Endothelial cell of umbilical vein (primary cell): ENCODE data around the gene OTULINL.

ENCODE experiments used
- EZH2 ChIP-seq: IDR thresholded peaks from 2 replicates; pipeline ENCODE4 v1.6.1; 2012; ENCODE audit warnings: borderline replicate concordance, low read depth, mild to moderate bottlenecking, moderate library complexity, low read length, inconsistent platforms; ENCODE audit not compliant: severe bottlenecking
- POLR2A ChIP-seq: IDR thresholded peaks from 2 replicates; pipeline ENCODE4 v1.6.1; 2012; ENCODE audit warnings: low read depth, mild to moderate bottlenecking, control low read depth, low read length
- TF ChIP-seq, protein P1 (sequence below), 2 donors: IDR thresholded peaks; 1 replicate in 1 of 2; 2 replicates in 1 of 2; pipeline ENCODE4 v1.5.1; 2011; ENCODE audit warnings: low read length in 2 of 2, mild to moderate bottlenecking in 2 of 2, moderate library complexity in 2 of 2, control low read depth in 1 of 2, inconsistent platforms in 1 of 2, low read depth in 1 of 2; ENCODE audit not compliant: insufficient read depth in 1 of 2; ENCODE audit errors: extremely low read depth in 1 of 2

DNA sequence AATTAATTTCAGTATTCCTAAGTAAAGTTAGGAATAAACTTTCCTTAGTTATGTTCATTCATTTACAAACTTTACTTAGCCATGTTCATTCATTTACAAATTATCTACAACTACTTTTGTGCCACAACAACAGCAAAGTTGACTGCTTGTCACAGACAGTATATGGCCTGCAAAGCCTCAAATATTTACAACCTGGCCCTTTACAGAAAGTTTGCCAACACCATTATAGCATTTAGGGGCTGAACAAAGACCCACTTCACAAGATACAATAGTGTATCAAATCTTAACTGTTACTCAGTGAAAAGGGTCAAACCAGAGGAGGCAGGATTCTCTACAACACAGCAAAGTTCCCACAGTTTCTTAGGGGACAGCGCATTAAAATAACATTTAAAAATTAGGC is 9.7 kb upstream of the OTULINL start:
- TF ChIP-seq, protein P1, sequence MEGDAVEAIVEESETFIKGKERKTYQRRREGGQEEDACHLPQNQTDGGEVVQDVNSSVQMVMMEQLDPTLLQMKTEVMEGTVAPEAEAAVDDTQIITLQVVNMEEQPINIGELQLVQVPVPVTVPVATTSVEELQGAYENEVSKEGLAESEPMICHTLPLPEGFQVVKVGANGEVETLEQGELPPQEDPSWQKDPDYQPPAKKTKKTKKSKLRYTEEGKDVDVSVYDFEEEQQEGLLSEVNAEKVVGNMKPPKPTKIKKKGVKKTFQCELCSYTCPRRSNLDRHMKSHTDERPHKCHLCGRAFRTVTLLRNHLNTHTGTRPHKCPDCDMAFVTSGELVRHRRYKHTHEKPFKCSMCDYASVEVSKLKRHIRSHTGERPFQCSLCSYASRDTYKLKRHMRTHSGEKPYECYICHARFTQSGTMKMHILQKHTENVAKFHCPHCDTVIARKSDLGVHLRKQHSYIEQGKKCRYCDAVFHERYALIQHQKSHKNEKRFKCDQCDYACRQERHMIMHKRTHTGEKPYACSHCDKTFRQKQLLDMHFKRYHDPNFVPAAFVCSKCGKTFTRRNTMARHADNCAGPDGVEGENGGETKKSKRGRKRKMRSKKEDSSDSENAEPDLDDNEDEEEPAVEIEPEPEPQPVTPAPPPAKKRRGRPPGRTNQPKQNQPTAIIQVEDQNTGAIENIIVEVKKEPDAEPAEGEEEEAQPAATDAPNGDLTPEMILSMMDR (IDR thresholded peaks at IDR 0.05; ENCODE audit: extremely low read depth in 1 of 2, insufficient read depth in 1 of 2, low read depth in 1 of 2, low read length in 2 of 2) = no peak
- no peak for TF ChIP-seq POLR2A
- TF ChIP-seq EZH2 = no peak
